ENCODE data around the gene IRX2. TPM values are rescaled to one million over a fixed set of nuclear protein-coding genes. Genes with fewer than 3 reads are reported as not detected.

The IRX2 gene
- total and polyA plus RNA-seq, 2 of the 4 experiments (the other 2 are of a cell fraction), result 0.36 to 0.97 TPM

DNA sequence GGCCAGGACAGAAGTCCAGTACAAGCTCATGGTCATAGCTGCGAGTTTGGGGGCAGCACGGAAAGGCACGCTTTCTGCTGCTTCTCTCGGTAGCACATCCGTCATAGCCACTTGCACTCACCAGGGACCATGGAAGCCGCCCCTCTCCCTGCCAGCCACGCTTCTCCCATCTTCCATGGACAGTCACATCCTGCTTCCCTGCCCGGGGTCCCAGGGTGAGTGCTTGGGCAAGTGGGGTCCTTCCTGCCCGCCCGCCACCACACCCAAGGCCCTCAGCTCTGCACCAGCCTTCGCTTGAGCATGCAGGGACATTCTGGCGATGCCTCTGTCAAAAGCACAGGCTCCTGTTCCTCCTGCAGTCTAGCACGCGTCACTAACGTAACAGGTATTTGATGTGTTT lies 13.1 kb upstream of the IRX2 start:
- CTCF ChIA-PET, result no interaction called here
- dilution Hi-C loops (cut with HindIII; ENCODE audit: low sequenced_read_pairs, unreplicated experiment), result no loop called here

More for the DNA sequence above, 13.1 kb upstream of the IRX2 start:
- H2AFZ ChIP-seq (replicated peaks; ENCODE audit: low read length, poor library complexity), result peak overlapping the region; percentile 32
- POLR2A ChIA-PET (ENCODE audit: unreplicated experiment), result no interaction called here
- in situ Hi-C loops (cut with MboI; ENCODE audit: low sequenced_read_pairs) (no loop called here), intact Hi-C loops (cut with micrococcal nuclease) (no loop called here)
- no peak overlapping the region for H3K9ac ChIP-seq (ENCODE audit: low read depth, low read length)
- H3K9me1 ChIP-seq (ENCODE audit: insufficient read depth, low read length), result no peaks in the 10 kb centered on the region
- no peak overlapping the region for H3K23ac ChIP-seq (ENCODE audit: low read depth, low read length)
- no TSS peak for BruUV-seq (replicated peaks)
- no peak overlapping the region for H4K91ac ChIP-seq (ENCODE audit: insufficient read depth, low read depth, low read length)
- no peaks in the 10 kb centered on the region for H3K79me1 ChIP-seq (ENCODE audit: low read depth in 1 of 2, low read length in 2 of 2)
- no peaks in the 10 kb centered on the region for H3K4me1 ChIP-seq (ENCODE audit: control insufficient read depth, insufficient read depth, low read length)
- no peak overlapping the region for H3K4me2 ChIP-seq (ENCODE audit: low read depth, low read length)
- whole genome bisulfite sequencing, 2 experiments (ENCODE audit: extremely low coverage in 2 of 2, insufficient read length in 1 of 2), result 53% methylated on average over 3 of the region's 15 CpGs; no CpG with 5 or more reads in 1 of the 2 experiments
- H2BK15ac ChIP-seq (ENCODE audit: low read depth, low read length), result no peak overlapping the region
- no peak overlapping the region for H2AK5ac ChIP-seq (ENCODE audit: low read depth, low read length)
- no peak overlapping the region for H3K14ac ChIP-seq (replicated peaks; ENCODE audit: low read depth, low read length)
- H3K4me3 ChIP-seq (ENCODE audit: insufficient read depth, low read depth, low read length), result no peak overlapping the region
- no peaks in the 10 kb centered on the region for H4K20me1 ChIP-seq (ENCODE audit: insufficient read depth, low read length)
- no peak overlapping the region for H2AK9ac ChIP-seq (replicated peaks; ENCODE audit: low read depth, low read length, poor library complexity)
- H2BK120ac ChIP-seq (ENCODE audit: low read depth, low read length), result no peak overlapping the region
- no peak for ATAC-seq (ENCODE audit: low read depth)
- H3K27me3 ChIP-seq (ENCODE audit: control insufficient read depth, insufficient read depth, low read length), result no peaks in the 10 kb centered on the region
- no peak overlapping the region for H3K27ac ChIP-seq (ENCODE audit: insufficient read depth, low read length)
- H3K9me3 ChIP-seq (ENCODE audit: control insufficient read depth, insufficient read depth, low read length), result peaks cover 7% of the 10 kb centered on the region; the same call in 1 of the 2 replicates
- no peak overlapping the region for H3K56ac ChIP-seq (ENCODE audit: extremely low read depth, insufficient read depth, low read length)
- H3K18ac ChIP-seq (ENCODE audit: low read depth, low read length), result no peak overlapping the region
- H3K36me3 ChIP-seq (ENCODE audit: control insufficient read depth, insufficient read depth, low read length), result no peaks in the 10 kb centered on the region
- DNase-seq, result no peak
- no peak overlapping the region for H2BK5ac ChIP-seq (ENCODE audit: low read depth, low read length, poor library complexity, severe bottlenecking)
- H4K5ac ChIP-seq (ENCODE audit: low read depth, low read length), result no peak overlapping the region
- no peak overlapping the region for H4K8ac ChIP-seq (ENCODE audit: low read depth in 2 of 2, low read length in 2 of 2)
- no peak overlapping the region for H2BK20ac ChIP-seq (ENCODE audit: low read depth, low read length)
- TF ChIP-seq BHLHE40 (IDR thresholded peaks at IDR 0.05; ENCODE audit: low read depth, low read length) (no peak), MAZ (IDR thresholded peaks at IDR 0.05; ENCODE audit: borderline replicate concordance, low read depth, low read length) (no peak), CEBPB (IDR thresholded peaks at IDR 0.05; ENCODE audit: low read depth, low read length) (no peak), RFX5 (IDR thresholded peaks at IDR 0.05; ENCODE audit: low read depth, low read length) (no peak), MAFK (IDR thresholded peaks at IDR 0.05; ENCODE audit: low read depth, low read length) (no peak)
- no peak overlapping the region for H3K4ac ChIP-seq (ENCODE audit: low read depth, low read length)
